Endodermal cell (in vitro differentiated cells): ENCODE data around the gene SLC6A18. TPM values are rescaled to one million over a fixed set of nuclear protein-coding genes. Genes with fewer than 3 reads are reported as not detected.
"Not testable (repeated sequence)": the region's sequence is repeated elsewhere in the genome, so short reads cannot be mapped to it uniquely, and the experiment has no call there.

ENCODE experiments used
- DNase-seq: peaks from one replicate; pipeline ENCODE4 v3.0.0-alpha.2; 2017
- H3K27ac ChIP-seq: 2 replicates; pipeline ENCODE4 v1.5.1; 2013; ENCODE audit warnings: mild to moderate bottlenecking, low read depth, low read length, moderate library complexity
- H3K27me3 ChIP-seq: 2 replicates; pipeline ENCODE4 v1.6.1; 2013; ENCODE audit warnings: mild to moderate bottlenecking, low read length, moderate library complexity; ENCODE audit not compliant: insufficient read depth, control insufficient read depth, poor library complexity, severe bottlenecking
- H3K36me3 ChIP-seq: 2 replicates; pipeline ENCODE4 v1.7.0; 2013; ENCODE audit warnings: mild to moderate bottlenecking, low read length, moderate library complexity; ENCODE audit not compliant: control insufficient read depth, insufficient read depth
- H3K4me1 ChIP-seq: one replicate; pipeline ENCODE4 v1.7.0; 2013; ENCODE audit warnings: low read length; ENCODE audit not compliant: control insufficient read depth, insufficient read depth
- H3K4me3 ChIP-seq: 2 replicates; pipeline ENCODE4 v1.5.1; 2013; ENCODE audit warnings: mild to moderate bottlenecking, low read length, moderate library complexity
- H3K9ac ChIP-seq: 2 replicates; pipeline ENCODE4 v1.6.1; 2013; ENCODE audit warnings: mild to moderate bottlenecking, low read length, moderate library complexity; ENCODE audit not compliant: poor library complexity, severe bottlenecking; ENCODE audit errors: extremely low read depth
- H3K9me3 ChIP-seq: 2 replicates; pipeline ENCODE4 v1.6.1; 2013; ENCODE audit warnings: mild to moderate bottlenecking, low read length, moderate library complexity; ENCODE audit not compliant: control insufficient read depth
- H3K27ac Mint-ChIP-seq: 2 replicates; pipeline ENCODE4 v1.8.0; 2020; ENCODE audit warnings: mixed read lengths
- H3K27me3 Mint-ChIP-seq: 2 replicates; pipeline ENCODE4 v1.8.0; 2021; ENCODE audit warnings: mild to moderate bottlenecking, mixed read lengths; ENCODE audit not compliant: insufficient read depth
- H3K36me3 Mint-ChIP-seq: 2 replicates; pipeline ENCODE4 v1.8.0; 2020; ENCODE audit warnings: low read depth, mixed read lengths
- H3K4me1 Mint-ChIP-seq: 2 replicates; pipeline ENCODE4 v1.8.0; 2020; ENCODE audit warnings: mixed read lengths
- H3K4me3 Mint-ChIP-seq: 2 replicates; pipeline ENCODE4 v1.8.0; 2020; ENCODE audit warnings: mild to moderate bottlenecking, moderate library complexity, mixed read lengths
- H3K9me3 Mint-ChIP-seq: 2 replicates; pipeline ENCODE4 v1.8.0; 2020; ENCODE audit warnings: mild to moderate bottlenecking, mixed read lengths
- CTCF ChIP-seq: fragments of 200-600 bp; sonication (generic); conservative IDR thresholded peaks from 2 replicates; pipeline ENCODE4 v1.5.0; 2021; ENCODE audit warnings: antibody characterized with exemption, mild to moderate bottlenecking
- WGBS, 2 experiments: methylation state at CpG; one replicate each; pipeline versions ENCODE4 v1.1.5 to v1.1.7; 2013; ENCODE audit warnings: missing lambda C conversion rate in 2 of 2, mixed read lengths in 1 of 2; ENCODE audit not compliant: insufficient coverage in 1 of 2, insufficient read length in 1 of 2; 5-methylcytosine and 5-hydroxymethylcytosine counted together
- total RNA-seq, 2 donors: library from RNA; stranded (reverse); fragmentation: NEBNext Ultra II Directional in 1 of 2; extraction: Animal tissue kit (Norgen Biotek cat#: 25700) in 1 of 2; gene quantifications; 2 replicates in 1 of 2; 3 replicates in 1 of 2; pipeline ENCODE4 v1.2.1, GENCODE V29; 2021

SLC6A18 gene
- total RNA-seq, 2 donors from 2014 or later: not detected

GRCh38 chr5:1266791-1267190 is 41.6 kb downstream of the SLC6A18 start:
- H3K4me1 Mint-ChIP-seq: no peaks in the 10 kb centered on the region

DNA sequence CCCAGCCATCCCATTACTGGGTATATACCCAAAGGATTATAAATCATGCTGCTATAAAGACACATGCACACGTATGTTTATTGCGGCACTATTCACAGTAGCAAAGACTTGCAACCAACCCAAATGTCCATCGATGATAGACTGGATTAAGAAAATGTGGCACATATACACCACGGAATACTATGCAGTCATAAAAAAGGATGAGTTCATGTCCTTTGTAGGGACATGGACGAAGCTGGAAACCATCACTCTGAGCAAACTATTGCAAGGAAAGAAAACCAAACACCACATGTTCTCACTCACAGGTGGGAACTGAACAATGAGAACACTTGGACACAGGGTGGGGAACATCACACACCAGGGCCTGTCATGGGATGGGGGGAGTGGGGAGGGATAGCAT is 42.3 kb downstream of the SLC6A18 start:
- DNase-seq, H3K4me1 ChIP-seq, H3K27ac Mint-ChIP-seq, H3K4me1 Mint-ChIP-seq, H3K36me3 ChIP-seq, H3K36me3 Mint-ChIP-seq, H3K4me3 Mint-ChIP-seq, H3K9ac ChIP-seq, H3K4me3 ChIP-seq, H3K9me3 Mint-ChIP-seq, H3K9me3 ChIP-seq, H3K27ac ChIP-seq, H3K27me3 Mint-ChIP-seq, H3K27me3 ChIP-seq: not testable (repeated sequence)
- 88 to 93% methylated on average over 1 to 4 of the region's 5 CpGs for WGBS, 2 experiments

More at GRCh38 chr5:1266791-1267190, 41.6 kb downstream of the SLC6A18 start:
- TF ChIP-seq CTCF: no peak
- WGBS, 2 experiments: 87 to 91% methylated on average over 7 to 9 of the region's 9 CpGs
- Mint-ChIP-seq H3K36me3 (peaks cover 2% of the 10 kb centered on the region), H3K4me3 (no peak overlapping the region), H3K27ac (no peak overlapping the region), H3K9me3 (no peaks in the 10 kb centered on the region), H3K27me3 (no peaks in the 10 kb centered on the region)
- H3K27me3 ChIP-seq: no peaks in the 10 kb centered on the region
- H3K4me1 ChIP-seq: no peaks in the 10 kb centered on the region
- H3K9ac ChIP-seq: no peak overlapping the region
- no peaks in the 10 kb centered on the region for H3K36me3 ChIP-seq
- H3K27ac ChIP-seq: no peak overlapping the region
- no peak overlapping the region for H3K4me3 ChIP-seq
- no peak for DNase-seq
- H3K9me3 ChIP-seq: no peaks in the 10 kb centered on the region

DNA sequence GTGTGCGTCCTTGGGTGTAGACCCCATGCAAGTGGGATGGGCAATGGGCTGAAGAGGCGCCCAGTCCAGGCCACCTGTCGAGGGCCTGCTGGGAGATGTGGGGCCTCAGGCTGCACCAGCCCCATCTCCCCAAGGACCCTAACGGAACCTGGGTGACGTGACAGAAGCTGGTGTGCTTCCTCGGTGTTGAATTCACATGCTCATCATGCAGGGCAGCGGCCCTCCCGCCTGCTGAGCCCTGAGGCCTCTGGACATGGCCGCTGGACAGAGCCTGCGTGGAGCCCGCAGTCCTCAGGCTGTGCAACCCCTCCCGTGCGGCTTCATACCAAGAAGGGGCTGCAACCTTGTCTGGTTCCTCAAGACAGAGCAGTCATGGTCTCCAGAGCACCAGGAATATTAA is 42.9 kb downstream of the SLC6A18 start:
- Mint-ChIP-seq H3K9me3 (no peaks in the 10 kb centered on the region), H3K27ac (no peak overlapping the region), H3K27me3 (no peaks in the 10 kb centered on the region), H3K4me3 (no peak overlapping the region), H3K36me3 (peaks cover 6% of the 10 kb centered on the region), H3K4me1 (no peaks in the 10 kb centered on the region)
- Histone ChIP-seq H3K9ac (no peak overlapping the region), H3K27ac (no peak overlapping the region), H3K4me3 (no peak overlapping the region), H3K4me1 (no peaks in the 10 kb centered on the region), H3K9me3 (no peaks in the 10 kb centered on the region), H3K27me3 (no peaks in the 10 kb centered on the region), H3K36me3 (no peaks in the 10 kb centered on the region)
- DNase-seq: no peak
- no peak for TF ChIP-seq CTCF
- 93 to 95% methylated on average over 13 of the region's 13 CpGs for WGBS, 2 experiments

DNA sequence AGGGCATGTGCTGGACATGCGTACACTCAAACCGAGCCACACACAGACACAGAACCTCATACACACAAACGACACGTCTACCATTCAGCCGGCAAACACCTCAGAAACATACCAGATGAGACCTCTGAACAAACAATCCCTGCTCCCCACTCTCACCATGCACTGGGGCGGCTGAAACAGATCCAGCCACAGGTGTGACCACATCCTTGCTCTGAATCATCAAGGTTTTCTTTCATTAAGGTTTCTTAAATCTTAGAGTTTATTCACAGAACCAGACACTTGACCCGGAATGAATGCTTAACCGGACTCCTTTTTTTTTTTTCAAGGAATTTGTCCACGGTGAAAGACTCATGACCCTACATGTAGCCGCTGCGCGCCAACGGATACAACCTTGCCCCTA is 43.5 kb downstream of the SLC6A18 start:
- no peak overlapping the region for H3K27ac Mint-ChIP-seq
- Histone ChIP-seq H3K4me1 (no peaks in the 10 kb centered on the region), H3K9ac (no peak overlapping the region), H3K36me3 (no peaks in the 10 kb centered on the region), H3K27me3 (no peaks in the 10 kb centered on the region), H3K27ac (no peak overlapping the region), H3K4me3 (no peak overlapping the region), H3K9me3 (no peaks in the 10 kb centered on the region)
- H3K27me3 Mint-ChIP-seq: no peaks in the 10 kb centered on the region
- H3K4me3 Mint-ChIP-seq: no peak overlapping the region
- peaks cover 6% of the 10 kb centered on the region for H3K36me3 Mint-ChIP-seq
- no peak for DNase-seq
- H3K4me1 Mint-ChIP-seq: no peaks in the 10 kb centered on the region
- TF ChIP-seq CTCF: no peak
- WGBS, 2 experiments: 96 to 97% methylated on average over 13 of the region's 13 CpGs
- H3K9me3 Mint-ChIP-seq: no peaks in the 10 kb centered on the region
